ENCODE data around the gene SMAD9.

DNA sequence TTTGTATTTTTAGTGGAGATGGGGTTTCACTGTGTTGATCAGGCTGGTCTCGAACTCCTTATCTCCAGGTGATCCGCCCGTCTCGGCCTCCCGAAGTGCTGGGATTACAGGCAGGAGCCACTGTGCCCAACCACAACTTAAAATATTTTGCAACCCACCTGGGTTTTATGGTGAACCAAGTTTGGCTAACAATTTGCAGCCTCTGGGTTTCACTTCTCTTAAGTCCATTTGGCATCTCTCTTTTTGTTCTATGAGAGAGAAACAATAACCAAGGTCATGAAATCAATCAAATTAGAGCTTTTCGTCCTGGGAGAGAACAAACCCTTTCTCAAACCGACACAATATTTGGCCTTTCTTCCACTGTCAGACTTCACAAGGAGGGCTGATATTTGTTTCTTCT, 5.6 kb upstream of the SMAD9 start:
- TF ChIP-seq TBL1XR1 (IDR thresholded peaks at IDR 0.05; ENCODE audit: low read length in 2 of 2), result no peak
- TF ChIP-seq, protein P1, sequence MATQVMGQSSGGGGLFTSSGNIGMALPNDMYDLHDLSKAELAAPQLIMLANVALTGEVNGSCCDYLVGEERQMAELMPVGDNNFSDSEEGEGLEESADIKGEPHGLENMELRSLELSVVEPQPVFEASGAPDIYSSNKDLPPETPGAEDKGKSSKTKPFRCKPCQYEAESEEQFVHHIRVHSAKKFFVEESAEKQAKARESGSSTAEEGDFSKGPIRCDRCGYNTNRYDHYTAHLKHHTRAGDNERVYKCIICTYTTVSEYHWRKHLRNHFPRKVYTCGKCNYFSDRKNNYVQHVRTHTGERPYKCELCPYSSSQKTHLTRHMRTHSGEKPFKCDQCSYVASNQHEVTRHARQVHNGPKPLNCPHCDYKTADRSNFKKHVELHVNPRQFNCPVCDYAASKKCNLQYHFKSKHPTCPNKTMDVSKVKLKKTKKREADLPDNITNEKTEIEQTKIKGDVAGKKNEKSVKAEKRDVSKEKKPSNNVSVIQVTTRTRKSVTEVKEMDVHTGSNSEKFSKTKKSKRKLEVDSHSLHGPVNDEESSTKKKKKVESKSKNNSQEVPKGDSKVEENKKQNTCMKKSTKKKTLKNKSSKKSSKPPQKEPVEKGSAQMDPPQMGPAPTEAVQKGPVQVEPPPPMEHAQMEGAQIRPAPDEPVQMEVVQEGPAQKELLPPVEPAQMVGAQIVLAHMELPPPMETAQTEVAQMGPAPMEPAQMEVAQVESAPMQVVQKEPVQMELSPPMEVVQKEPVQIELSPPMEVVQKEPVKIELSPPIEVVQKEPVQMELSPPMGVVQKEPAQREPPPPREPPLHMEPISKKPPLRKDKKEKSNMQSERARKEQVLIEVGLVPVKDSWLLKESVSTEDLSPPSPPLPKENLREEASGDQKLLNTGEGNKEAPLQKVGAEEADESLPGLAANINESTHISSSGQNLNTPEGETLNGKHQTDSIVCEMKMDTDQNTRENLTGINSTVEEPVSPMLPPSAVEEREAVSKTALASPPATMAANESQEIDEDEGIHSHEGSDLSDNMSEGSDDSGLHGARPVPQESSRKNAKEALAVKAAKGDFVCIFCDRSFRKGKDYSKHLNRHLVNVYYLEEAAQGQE (IDR thresholded peaks at IDR 0.05; ENCODE audit: borderline replicate concordance), result no peak
- TF ChIP-seq, protein P1 (CRISPR knock-in tag; IDR thresholded peaks at IDR 0.05; ENCODE audit: low read depth), result no peak
- TF ChIP-seq BRF1 (IDR thresholded peaks at IDR 0.05; ENCODE audit: borderline replicate concordance, extremely low read depth, insufficient read length), result no peak
- TF ChIP-seq, protein P2, sequence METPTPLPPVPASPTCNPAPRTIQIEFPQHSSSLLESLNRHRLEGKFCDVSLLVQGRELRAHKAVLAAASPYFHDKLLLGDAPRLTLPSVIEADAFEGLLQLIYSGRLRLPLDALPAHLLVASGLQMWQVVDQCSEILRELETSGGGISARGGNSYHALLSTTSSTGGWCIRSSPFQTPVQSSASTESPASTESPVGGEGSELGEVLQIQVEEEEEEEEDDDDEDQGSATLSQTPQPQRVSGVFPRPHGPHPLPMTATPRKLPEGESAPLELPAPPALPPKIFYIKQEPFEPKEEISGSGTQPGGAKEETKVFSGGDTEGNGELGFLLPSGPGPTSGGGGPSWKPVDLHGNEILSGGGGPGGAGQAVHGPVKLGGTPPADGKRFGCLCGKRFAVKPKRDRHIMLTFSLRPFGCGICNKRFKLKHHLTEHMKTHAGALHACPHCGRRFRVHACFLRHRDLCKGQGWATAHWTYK (CRISPR knock-in tag; IDR thresholded peaks at IDR 0.05), result no peak
- TF ChIP-seq MBD2 (IDR thresholded peaks at IDR 0.05; ENCODE audit: borderline replicate concordance, low read depth), result no peak
- TF ChIP-seq POLR2A (conservative IDR thresholded peaks at IDR 0.05), result no peak
- no peak for TF ChIP-seq SNRNP70 (optimal IDR thresholded peaks at IDR 0.05; ENCODE audit: low read depth, low read length)

Measured in K562 (cell line).